H9 (cell line): Measurements from ENCODE around the gene PCED1A. TPM values are rescaled to one million over a fixed set of nuclear protein-coding genes. Genes with fewer than 3 reads are reported as not detected.

Experiments
- DNase-seq: peaks from one replicate; pipeline ENCODE4 v3.0.0-alpha.2; 2017
- H2AFZ ChIP-seq: one replicate; pipeline ENCODE4 v1.6.1; 2013; ENCODE audit warnings: mild to moderate bottlenecking, low read length, control low read depth, moderate library complexity
- H2AK5ac ChIP-seq: 2 replicates; pipeline ENCODE4 v1.6.1; 2013; ENCODE audit warnings: low read length, control low read depth, mixed read lengths; ENCODE audit not compliant: insufficient read length
- H2BK120ac ChIP-seq: one replicate; pipeline ENCODE4 v1.6.1; 2013; ENCODE audit warnings: low read depth, mild to moderate bottlenecking, low read length, control low read depth, inconsistent platforms; ENCODE audit not compliant: poor library complexity, severe bottlenecking
- H2BK12ac ChIP-seq: 2 replicates; pipeline ENCODE4 v1.6.1; 2013; ENCODE audit warnings: low read length, control low read depth, mixed read lengths, low read depth; ENCODE audit not compliant: insufficient read length
- H2BK15ac ChIP-seq: 2 replicates; pipeline ENCODE4 v1.6.1; 2013; ENCODE audit warnings: low read depth, low read length, control low read depth
- H2BK20ac ChIP-seq: one replicate; pipeline ENCODE4 v1.6.1; 2013; ENCODE audit warnings: low read depth, mild to moderate bottlenecking, low read length, control low read depth, inconsistent platforms; ENCODE audit not compliant: poor library complexity, severe bottlenecking
- H2BK5ac ChIP-seq: 2 replicates; pipeline ENCODE4 v1.6.1; 2013; ENCODE audit warnings: low read length, control low read depth, mixed read lengths; ENCODE audit not compliant: insufficient read length
- H3K14ac ChIP-seq: 2 replicates; pipeline ENCODE4 v1.6.1; 2013; ENCODE audit warnings: low read length, control low read depth; ENCODE audit not compliant: insufficient read depth
- H3K18ac ChIP-seq: 2 replicates; pipeline ENCODE4 v1.6.1; 2013; ENCODE audit warnings: low read depth, mild to moderate bottlenecking, mixed read lengths, low read length, control low read depth; ENCODE audit not compliant: insufficient read length
- H3K23ac ChIP-seq: 2 replicates; pipeline ENCODE4 v1.6.1; 2013; ENCODE audit warnings: low read length, control low read depth, mixed read lengths, low read depth; ENCODE audit not compliant: insufficient read length
- H3K23me2 ChIP-seq: 2 replicates; pipeline ENCODE4 v1.6.1; 2013; ENCODE audit warnings: low read depth, mild to moderate bottlenecking, mixed read lengths, low read length, control low read depth; ENCODE audit not compliant: insufficient read length, poor library complexity, severe bottlenecking
- H3K27ac ChIP-seq: 2 replicates; pipeline ENCODE4 v1.5.1; 2013; ENCODE audit warnings: low read length, control low read depth, mixed read lengths, low read depth; ENCODE audit not compliant: insufficient read length
- H3K27me3 ChIP-seq: 2 replicates; pipeline ENCODE4 v1.6.1; 2013; ENCODE audit warnings: low read length, control low read depth, inconsistent platforms; ENCODE audit not compliant: insufficient read depth
- H3K4ac ChIP-seq: 2 replicates; pipeline ENCODE4 v1.6.1; 2013; ENCODE audit warnings: low read depth, mild to moderate bottlenecking, control low read depth, inconsistent platforms, low read length, moderate library complexity
- H3K4me1 ChIP-seq: 2 replicates; pipeline ENCODE4 v1.6.1; 2013; ENCODE audit warnings: low read length, control low read depth, inconsistent platforms; ENCODE audit not compliant: insufficient read depth
- H3K4me2 ChIP-seq: 2 replicates; pipeline ENCODE4 v1.6.1; 2013; ENCODE audit warnings: low read length, control low read depth, mixed read lengths; ENCODE audit not compliant: insufficient read length, insufficient read depth
- H3K56ac ChIP-seq: 2 replicates; pipeline ENCODE4 v1.6.1; 2013; ENCODE audit warnings: low read depth, mild to moderate bottlenecking, mixed read lengths, low read length, control low read depth; ENCODE audit not compliant: insufficient read length
- H3K79me1 ChIP-seq: 2 replicates; pipeline ENCODE4 v1.6.1; 2013; ENCODE audit warnings: low read depth, mild to moderate bottlenecking, moderate library complexity, low read length, control low read depth, inconsistent platforms; ENCODE audit not compliant: insufficient read depth, poor library complexity, severe bottlenecking
- H3K79me2 ChIP-seq: 2 replicates; pipeline ENCODE4 v1.6.1; 2013; ENCODE audit warnings: low read length, control low read depth, inconsistent platforms; ENCODE audit not compliant: insufficient read depth
- H3K9ac ChIP-seq: 2 replicates; pipeline ENCODE4 v1.6.1; 2013; ENCODE audit warnings: low read length, control low read depth, mixed read lengths; ENCODE audit not compliant: insufficient read length; ENCODE audit errors: extremely low read depth
- H3K9me3 ChIP-seq: one replicate; pipeline ENCODE4 v1.6.1; 2013; ENCODE audit warnings: low read depth, low read length, inconsistent platforms; ENCODE audit not compliant: control insufficient read depth
- H3T11ph ChIP-seq: one replicate; pipeline ENCODE4 v1.6.1; 2013; ENCODE audit warnings: mild to moderate bottlenecking, low read length, control low read depth, inconsistent platforms
- H4K20me1 ChIP-seq: one replicate; pipeline ENCODE4 v1.6.1; 2013; ENCODE audit not compliant: control insufficient read depth, insufficient read length, insufficient read depth
- H4K5ac ChIP-seq: 2 replicates; pipeline ENCODE4 v1.6.1; 2013; ENCODE audit warnings: low read depth, mild to moderate bottlenecking, mixed read lengths, low read length, control low read depth; ENCODE audit not compliant: insufficient read length
- H4K8ac ChIP-seq: replicated peaks from 2 replicates; pipeline ENCODE4 v1.6.1; 2013; ENCODE audit warnings: low read length, control low read depth, mixed read lengths, low read depth; ENCODE audit not compliant: insufficient read length
- H4K91ac ChIP-seq: 2 replicates; pipeline ENCODE4 v1.6.1; 2013; ENCODE audit warnings: low read depth, mild to moderate bottlenecking, moderate library complexity, mixed read lengths, low read length, control low read depth; ENCODE audit not compliant: insufficient read length
- H3K27ac Mint-ChIP-seq, 3 experiments: 2 replicates in 2 of 3; 3 replicates in 1 of 3; pipeline ENCODE4 v1.8.0; 2020 to 2021; ENCODE audit warnings: mixed read lengths in 3 of 3, mild to moderate bottlenecking in 1 of 3, moderate library complexity in 1 of 3
- H3K27me3 Mint-ChIP-seq: 2 replicates; pipeline ENCODE4 v1.8.0; 2021; ENCODE audit warnings: low read depth, mild to moderate bottlenecking, moderate library complexity, mixed read lengths
- H3K36me3 Mint-ChIP-seq, 3 experiments: 2 replicates in 2 of 3; 3 replicates in 1 of 3; pipeline ENCODE4 v1.8.0; 2020 to 2021; ENCODE audit warnings: low read depth in 3 of 3, mixed read lengths in 3 of 3; ENCODE audit not compliant: insufficient read depth in 1 of 3
- H3K4me1 Mint-ChIP-seq, 2 experiments: 2 replicates each; pipeline ENCODE4 v1.8.0; 2020; ENCODE audit warnings: mixed read lengths in 2 of 2
- H3K4me3 Mint-ChIP-seq, 2 experiments: 2 replicates in 1 of 2; 3 replicates in 1 of 2; pipeline ENCODE4 v1.8.0; 2020 to 2021; ENCODE audit warnings: mild to moderate bottlenecking in 2 of 2, mixed read lengths in 2 of 2, moderate library complexity in 1 of 2
- H3K9me3 Mint-ChIP-seq, 2 experiments: 2 replicates in 1 of 2; 3 replicates in 1 of 2; pipeline ENCODE4 v1.8.0; 2020; ENCODE audit warnings: mild to moderate bottlenecking in 2 of 2, mixed read lengths in 2 of 2, moderate library complexity in 1 of 2
- CTCF ChIP-seq: fragments of 200-600 bp; sonication (generic); conservative IDR thresholded peaks from 3 replicates; pipeline ENCODE4 v1.8.0; 2021; ENCODE audit warnings: antibody characterized with exemption, mild to moderate bottlenecking
- WGBS: extraction: QIAGEN DNeasy Blood & Tissue Kit; methylation state at CpG from one replicate; pipeline ENCODE4 v1.1.7; 2013; ENCODE audit warnings: missing lambda C conversion rate, low lambda C conversion rate, mixed read lengths; ENCODE audit not compliant: insufficient read length; ENCODE audit errors: extremely low coverage; 5-methylcytosine and 5-hydroxymethylcytosine counted together
- total RNA-seq: library from RNA; stranded (reverse); gene quantifications from 2 replicates; pipeline ENCODE4 v1.2.1, GENCODE V29; 2021

Gene PCED1A
- total RNA-seq, 1 experiment from 2014 or later = 30.8 TPM

GRCh38 chr20:2880650-2881049 lies 40.2 kb upstream of the PCED1A start:
- H2BK120ac ChIP-seq = no peak overlapping the region
- no peak overlapping the region for H3K4ac ChIP-seq
- no peaks in the 10 kb centered on the region for H3K23me2 ChIP-seq
- no peak overlapping the region for H4K5ac ChIP-seq
- H3K56ac ChIP-seq = no peak overlapping the region
- H3K4me1 Mint-ChIP-seq = peaks cover 11 to 16% of the 10 kb centered on the region in 2 experiments
- no peaks in the 10 kb centered on the region for H4K20me1 ChIP-seq
- no peak overlapping the region for H2BK12ac ChIP-seq
- no peak overlapping the region for H3K18ac ChIP-seq
- H3K9me3 ChIP-seq = no peaks in the 10 kb centered on the region
- H4K91ac ChIP-seq = no peak overlapping the region
- H2BK20ac ChIP-seq = no peak overlapping the region
- H3K79me2 ChIP-seq = no peaks in the 10 kb centered on the region; the same call in 1 of the 2 replicates
- TF ChIP-seq CTCF = no peak
- H4K8ac ChIP-seq = no peak overlapping the region
- H3K9ac ChIP-seq = no peak overlapping the region
- H3K36me3 Mint-ChIP-seq = peaks cover 2 to 12% (median 5%) of the 10 kb centered on the region in 3 experiments; a peak in 6 of 7 replicates
- no peak overlapping the region for H2BK5ac ChIP-seq
- H3K27ac Mint-ChIP-seq = no peak overlapping the region
- no peak overlapping the region for H3K4me2 ChIP-seq
- H3K27ac ChIP-seq = no peak overlapping the region
- H3K4me1 ChIP-seq = no peaks in the 10 kb centered on the region
- no peaks in the 10 kb centered on the region for H3K27me3 ChIP-seq
- H3K14ac ChIP-seq = no peak overlapping the region
- DNase-seq = no peak
- no peak overlapping the region for H2AK5ac ChIP-seq
- no peaks in the 10 kb centered on the region for H3K9me3 Mint-ChIP-seq
- H3K23ac ChIP-seq = no peak overlapping the region
- no peak overlapping the region for H2AFZ ChIP-seq
- no CpG with 5 or more reads among the region's 7 CpGs for WGBS
- H2BK15ac ChIP-seq = no peak overlapping the region
- H3K79me1 ChIP-seq = peaks cover 8% of the 10 kb centered on the region
- no peaks in the 10 kb centered on the region for H3K27me3 Mint-ChIP-seq
- H3T11ph ChIP-seq = no peak overlapping the region
- no peak overlapping the region for H3K4me3 Mint-ChIP-seq
